GM19467 (cell line): ENCODE results near the gene DIS3.
A peak's percentile ranks its signal among the peaks of the same experiment; 100 is the strongest.
"Not testable (repeated sequence)": the region's sequence is repeated elsewhere in the genome, so short reads cannot be mapped to it uniquely, and the experiment has no call there.

Source experiments
- ATAC-seq: cut with Tn5 transposase; IDR thresholded peaks from one replicate; pipeline ENCODE4 v1.9.1; 2021; ENCODE audit warnings: mild to moderate bottlenecking, moderate library complexity; ENCODE audit not compliant: unreplicated experiment

DIS3 gene

GRCh38 chr13:72754111-72754510 lies 27.6 kb downstream of the DIS3 start:
- no peak for ATAC-seq

DNA sequence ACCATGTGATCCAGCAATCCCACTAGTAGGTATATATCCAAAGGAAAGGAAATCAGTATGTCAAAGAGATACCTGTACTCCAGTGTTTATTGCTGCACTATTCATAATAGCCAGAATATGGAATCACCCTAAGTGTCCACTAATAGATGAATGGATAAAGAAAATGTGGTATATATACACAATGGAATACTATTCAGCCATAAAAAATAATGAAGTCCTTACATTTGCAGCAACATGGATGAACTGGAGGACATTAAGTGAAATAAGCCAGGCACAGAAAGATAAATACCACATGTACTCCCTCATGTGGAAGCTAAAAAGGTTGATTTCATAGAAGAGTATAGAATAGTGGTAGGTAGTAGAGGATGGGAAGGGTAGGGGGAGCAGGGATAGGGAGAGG lies 30.5 kb downstream of the DIS3 start:
- ATAC-seq = no peak

GRCh38 chr13:72745260-72745659 lies 36.4 kb downstream of the DIS3 start:
- no peak for ATAC-seq

DNA sequence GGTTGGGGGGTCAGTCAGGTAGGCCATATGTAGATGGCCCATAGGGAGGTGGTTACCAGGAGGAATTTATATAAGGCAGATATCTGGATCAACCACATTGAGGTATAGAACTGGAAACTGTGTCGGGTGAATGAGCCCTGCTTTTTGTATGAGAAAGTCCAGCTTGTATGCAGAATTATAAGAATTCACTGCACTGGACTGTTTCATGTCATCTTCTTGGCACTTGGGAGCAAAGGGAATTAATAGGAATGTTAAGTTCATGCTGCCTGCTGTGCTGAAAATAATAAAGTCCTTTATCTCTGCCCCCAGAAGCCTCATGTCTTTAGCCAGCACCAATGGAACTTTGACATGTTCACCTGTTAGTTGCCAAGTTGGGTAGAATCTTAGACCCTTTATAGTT lies 41.7 kb downstream of the DIS3 start:
- no peak for ATAC-seq

DNA sequence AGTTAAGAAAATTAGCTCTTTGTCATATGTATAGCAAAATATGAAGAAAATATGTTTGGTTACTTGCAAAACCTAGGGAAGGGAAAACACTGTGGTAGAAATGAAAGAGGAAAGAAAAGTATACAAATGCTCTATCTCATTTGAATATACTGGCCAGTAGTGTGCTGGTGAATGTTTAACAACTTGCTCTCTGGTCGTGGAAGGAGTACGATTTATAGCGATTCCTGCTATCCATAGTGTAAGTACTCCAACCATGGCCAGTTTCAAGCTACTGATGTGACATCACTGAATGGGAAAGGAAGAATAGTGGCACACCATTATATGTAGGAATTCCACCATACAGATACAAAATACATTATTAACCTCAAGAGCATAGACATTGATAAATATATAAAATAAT lies 44.7 kb downstream of the DIS3 start:
- no peak for ATAC-seq

GRCh38 chr13:72728290-72728605 lies 53.5 kb downstream of the DIS3 start:
- ATAC-seq = no peak

DNA sequence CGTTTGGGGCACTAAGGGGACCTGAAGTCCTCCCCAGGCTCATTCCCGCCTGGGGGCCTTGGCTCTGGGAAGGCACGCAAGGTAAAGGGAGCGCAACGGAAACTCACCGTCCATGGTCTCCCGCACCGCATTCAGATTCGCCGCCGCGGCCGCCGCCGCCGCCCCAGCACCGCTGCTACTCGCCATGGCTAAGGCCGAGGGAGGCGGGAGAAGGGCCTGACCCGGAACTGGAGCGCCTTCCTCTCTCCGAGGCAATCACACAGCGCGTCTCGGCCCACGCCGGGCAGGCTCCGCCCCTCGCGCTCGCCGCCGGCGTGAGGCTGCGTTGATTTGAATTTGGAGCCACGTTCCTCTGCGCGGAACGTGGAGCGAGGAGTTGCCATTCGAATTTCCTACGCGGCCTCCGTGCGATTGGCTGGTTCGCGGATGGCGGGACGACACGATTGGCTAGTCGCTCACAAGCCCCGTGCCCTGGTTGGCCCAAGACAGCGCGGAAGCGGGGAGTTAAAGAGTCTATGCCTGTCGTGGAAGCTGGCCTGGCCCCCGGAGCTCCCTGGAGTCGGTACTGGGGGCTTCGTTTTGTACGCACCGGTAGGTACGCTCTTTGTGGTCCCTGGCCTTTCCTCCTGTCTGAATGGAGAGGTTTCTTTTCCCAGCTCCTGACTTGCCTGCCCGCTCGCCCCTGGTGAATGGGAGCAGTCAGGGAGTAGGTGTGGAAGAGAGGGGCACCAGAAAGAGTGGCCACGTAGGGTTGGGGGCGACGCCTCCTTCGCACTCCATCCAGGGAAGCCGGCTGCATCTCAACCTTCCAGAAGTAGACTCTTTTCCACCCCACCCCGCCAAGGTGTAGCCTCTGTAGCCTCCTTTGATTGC lies 54.0 kb downstream of the DIS3 start, which contains the start of the genes BORA and MZT1:
BORA (plus strand) TSS at position 507 of the 873 bp plus-strand sequence. CDS start 1,018 bp downstream, outside the sequence.
MZT1 (minus strand) TSS at position 213 of the 873 bp plus-strand sequence; CDS start at position 186, 27 bp downstream.
- peak; percentile 97 for ATAC-seq

GRCh38 chr13:72726726-72727416 lies 54.8 kb downstream of the DIS3 start:
- ATAC-seq = peak; percentile 21

- ATAC-seq = not testable (repeated sequence)
These were observed 55.5 kb downstream of the DIS3 start for GRCh38 chr13:72726185-72726584.

- ATAC-seq = no peak
These were observed 64.9 kb downstream of the DIS3 start for GRCh38 chr13:72716776-72717175.
